ENCODE results near the gene KIRREL3. TPM values are rescaled to one million over a fixed set of nuclear protein-coding genes. Genes with fewer than 3 reads are reported as not detected.

The KIRREL3 gene
- total and polyA plus RNA-seq, 9 of the 15 experiments (the other 6 are each of a cell fraction or from before 2014, with no cell fraction given): 0.04 to 0.10 TPM; not detected in 7

DNA sequence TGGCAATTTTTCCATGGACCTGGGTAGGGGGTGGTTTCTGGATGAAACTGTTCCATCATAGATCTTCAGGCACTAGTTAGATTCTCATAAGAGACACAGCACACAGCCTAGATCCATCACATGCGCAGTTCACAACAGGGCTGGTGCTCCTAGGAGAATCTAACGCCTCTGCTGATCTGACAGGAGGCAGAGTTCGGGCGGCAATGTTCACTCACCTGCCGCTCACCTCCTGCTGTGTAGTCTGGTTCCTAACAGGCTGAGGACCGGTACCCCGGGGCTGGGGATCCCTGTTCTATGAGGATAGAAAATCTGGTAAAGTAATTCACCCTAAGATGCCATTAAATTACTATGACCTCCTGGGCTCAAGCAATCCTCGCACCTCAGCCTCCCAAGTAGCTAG lies 318.0 kb downstream of the KIRREL3 start:
- Histone ChIP-seq H3K27me3 (ENCODE audit: control insufficient read depth in 2 of 2, insufficient read depth in 2 of 2, low read length in 2 of 2) (peaks cover 0 to 18% of the 10 kb centered on the region in 2 experiments; a peak in 1 of 5 replicates), H3K9ac (ENCODE audit: insufficient read depth in 1 of 2, low read depth in 2 of 2, low read length in 2 of 2) (no peak overlapping the region), H3K4me3 (no peak overlapping the region), H3K4me1 (replicated peaks in 1 of 2; ENCODE audit: control insufficient read depth in 2 of 2, insufficient read depth in 2 of 2, low read length in 2 of 2) (no peaks in the 10 kb centered on the region), H3K79me2 (ENCODE audit: control insufficient read depth, insufficient read depth, low read length) (no peaks in the 10 kb centered on the region), H3K27ac (ENCODE audit: extremely low read depth, low read depth, low read length) (no peak overlapping the region), H4K20me1 (replicated peaks; ENCODE audit: control insufficient read depth, insufficient read depth, low read length) (no peaks in the 10 kb centered on the region), H3K9me1 (ENCODE audit: control insufficient read depth, insufficient read depth, low read length) (no peaks in the 10 kb centered on the region), H3K9me3 (replicated peaks; ENCODE audit: control insufficient read depth, insufficient read depth, low read depth, low read length) (no peaks in the 10 kb centered on the region), H2AFZ (ENCODE audit: low read depth, low read length) (no peak overlapping the region), H3K4me2 (ENCODE audit: insufficient read depth, low read length) (no peak overlapping the region), H3K36me3 (ENCODE audit: control insufficient read depth, insufficient read depth, low read length) (no peaks in the 10 kb centered on the region)
- WGBS (ENCODE audit: insufficient coverage, low coverage, missing lambda C conversion rate): 0% methylated on average over 8 of the region's 8 CpGs
- no peak for ATAC-seq
- POLR2A ChIA-PET: interaction anchor here (1.1 kb wide), 1 partner anchor 9 kb away, joined by 3 read pairs; no protein-coding TSS in a partner anchor
- CTCF ChIA-PET (ENCODE audit: low intra/inter-chr PET ratio): no interaction called here
- in situ Hi-C loops (cut with MboI) (no loop called here), intact Hi-C loops (cut with micrococcal nuclease) (no loop called here)
- FAIRE-seq: no peak
- no peak for DNase-seq (ENCODE audit: extremely low read depth in 1 of 4, low spot score in 3 of 4)
- no TSS peak for BruUV-seq (replicated peaks)
- TF ChIP-seq PHB2 (IDR thresholded peaks at IDR 0.05; ENCODE audit: low read depth) (no peak), THRA (IDR thresholded peaks at IDR 0.05) (no peak), ADNP (tag; IDR thresholded peaks at IDR 0.05) (no peak), ZNF699 (CRISPR knock-in tag; IDR thresholded peaks at IDR 0.05; ENCODE audit: insufficient replicate concordance) (no peak), HOXB6 (CRISPR knock-in tag; IDR thresholded peaks at IDR 0.05; ENCODE audit: borderline replicate concordance) (no peak), C11orf30 (IDR thresholded peaks at IDR 0.05; ENCODE audit: low read depth) (no peak), ZBTB8A (IDR thresholded peaks at IDR 0.05; ENCODE audit: partially characterized antibody) (no peak), RBM22 (IDR thresholded peaks at IDR 0.05; ENCODE audit: low read depth, low read length, poor library complexity, severe bottlenecking) (no peak), CCNT2 (IDR thresholded peaks at IDR 0.05; ENCODE audit: borderline replicate concordance, extremely low read depth, insufficient read length, low read depth, low read length) (no peak), ATF4 (CRISPR knock-in tag; IDR thresholded peaks at IDR 0.05) (no peak), HLTF (IDR thresholded peaks at IDR 0.05) (no peak), ZNF318 (IDR thresholded peaks at IDR 0.05; ENCODE audit: borderline replicate concordance in 1 of 2, low read depth in 1 of 2) (no peak)

Measured in K562 (cell line).